Mesothelial cell of epicardium (in vitro differentiated cells): ENCODE data around the gene HS6ST2. TPM values are rescaled to one million over a fixed set of nuclear protein-coding genes. Genes with fewer than 3 reads are reported as not detected.

Source experiments
- DNase-seq, 2 experiments: peaks; one replicate each; pipeline ENCODE4 v3.0.0; 2021; ENCODE audit warnings: low spot score in 2 of 2; ENCODE audit not compliant: unreplicated experiment in 2 of 2
- H3K27ac Mint-ChIP-seq: 2 replicates; pipeline ENCODE4 v1.8.0; 2021; ENCODE audit warnings: mixed read lengths
- H3K27me3 Mint-ChIP-seq: 2 replicates; pipeline ENCODE4 v1.8.0; 2021; ENCODE audit warnings: low read depth, mixed read lengths
- H3K36me3 Mint-ChIP-seq: 2 replicates; pipeline ENCODE4 v1.8.0; 2021; ENCODE audit warnings: mixed read lengths
- H3K4me1 Mint-ChIP-seq: 2 replicates; pipeline ENCODE4 v1.8.0; 2021; ENCODE audit warnings: mixed read lengths
- H3K4me3 Mint-ChIP-seq: 2 replicates; pipeline ENCODE4 v1.8.0; 2021; ENCODE audit warnings: mild to moderate bottlenecking, moderate library complexity, mixed read lengths
- H3K9me3 Mint-ChIP-seq: 2 replicates; pipeline ENCODE4 v1.8.0; 2021; ENCODE audit warnings: mixed read lengths
- CTCF ChIP-seq: fragments of 200-600 bp; sonication (generic); IDR thresholded peaks from one replicate; pipeline ENCODE4 v1.5.0; 2021; ENCODE audit warnings: antibody characterized with exemption; ENCODE audit not compliant: unreplicated experiment
- total RNA-seq: library from RNA; stranded (reverse); gene quantifications from 3 replicates; pipeline ENCODE4 v1.2.1, GENCODE V29; 2021

The HS6ST2 gene
- total RNA-seq, 1 donor from 2014 or later: 20.2 TPM

- Mint-ChIP-seq H3K4me3 (no peak overlapping the region), H3K4me1 (peaks cover 27% of the 10 kb centered on the region), H3K36me3 (no peaks in the 10 kb centered on the region), H3K9me3 (no peaks in the 10 kb centered on the region), H3K27ac (no peak overlapping the region), H3K27me3 (no peaks in the 10 kb centered on the region)
- DNase-seq: no peak
- no peak for TF ChIP-seq CTCF
These were observed 120.5 kb downstream of the HS6ST2 start for GRCh38 chrX:132837967-132838366.

DNA sequence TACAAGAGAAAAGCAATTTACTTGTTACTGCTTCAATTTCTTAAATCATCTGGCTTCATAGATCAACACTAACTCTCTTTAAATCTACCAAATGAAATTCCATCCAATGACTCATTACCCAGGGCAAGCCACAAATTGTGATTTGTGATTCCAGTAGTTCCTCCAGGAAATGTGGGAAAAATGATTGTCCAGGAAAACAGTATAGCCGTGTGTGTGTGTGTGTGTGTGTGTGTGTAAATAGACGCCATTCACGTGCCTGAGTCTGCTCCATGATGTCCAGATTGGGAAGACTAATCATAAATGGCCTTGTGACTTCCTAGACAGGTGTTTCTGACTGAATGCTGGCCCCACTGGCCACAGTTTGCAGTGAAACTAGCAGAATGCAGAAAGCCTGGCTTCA is 121.3 kb downstream of the HS6ST2 start:
- Mint-ChIP-seq H3K27me3 (no peaks in the 10 kb centered on the region), H3K4me3 (no peak overlapping the region), H3K36me3 (no peaks in the 10 kb centered on the region), H3K9me3 (no peaks in the 10 kb centered on the region), H3K27ac (peak overlapping the region; percentile 44), H3K4me1 (peaks cover 28% of the 10 kb centered on the region)
- TF ChIP-seq CTCF: no peak
- DNase-seq: no peak

GRCh38 chrX:132836471-132836870 is 122.0 kb downstream of the HS6ST2 start:
- Mint-ChIP-seq H3K36me3 (no peaks in the 10 kb centered on the region), H3K9me3 (no peaks in the 10 kb centered on the region), H3K27me3 (no peaks in the 10 kb centered on the region), H3K27ac (peak overlapping the region; percentile 44), H3K4me1 (peaks cover 28% of the 10 kb centered on the region), H3K4me3 (no peak overlapping the region)
- no peak for TF ChIP-seq CTCF
- DNase-seq: no peak

- Mint-ChIP-seq H3K4me1 (peaks cover 28% of the 10 kb centered on the region), H3K4me3 (no peak overlapping the region), H3K27me3 (no peaks in the 10 kb centered on the region), H3K36me3 (no peaks in the 10 kb centered on the region), H3K27ac (no peak overlapping the region), H3K9me3 (no peaks in the 10 kb centered on the region)
- no peak for DNase-seq
- TF ChIP-seq CTCF: no peak
These were observed 123.7 kb downstream of the HS6ST2 start for GRCh38 chrX:132834741-132835140.

GRCh38 chrX:132834109-132834508 is 124.3 kb downstream of the HS6ST2 start:
- peaks cover 28% of the 10 kb centered on the region for H3K4me1 Mint-ChIP-seq
- no peaks in the 10 kb centered on the region for H3K36me3 Mint-ChIP-seq
- no peak overlapping the region for H3K27ac Mint-ChIP-seq
- no peak for DNase-seq
- H3K4me3 Mint-ChIP-seq: no peak overlapping the region
- TF ChIP-seq CTCF: no peak
- no peaks in the 10 kb centered on the region for H3K9me3 Mint-ChIP-seq
- no peaks in the 10 kb centered on the region for H3K27me3 Mint-ChIP-seq

- Mint-ChIP-seq H3K4me1 (peaks cover 28% of the 10 kb centered on the region), H3K9me3 (no peaks in the 10 kb centered on the region), H3K4me3 (no peak overlapping the region), H3K27me3 (no peaks in the 10 kb centered on the region), H3K36me3 (no peaks in the 10 kb centered on the region), H3K27ac (no peak overlapping the region)
- no peak for DNase-seq
- TF ChIP-seq CTCF: no peak
These were observed 125.1 kb downstream of the HS6ST2 start for GRCh38 chrX:132833373-132833772.
